Smooth muscle cell of the umbilical artery (primary cell): ENCODE data around the gene ADAMTS20. TPM values are rescaled to one million over a fixed set of nuclear protein-coding genes. Genes with fewer than 3 reads are reported as not detected.

ENCODE experiments used
- total RNA-seq: library from RNA; depleted of rRNA; stranded (reverse); fragments of >200 nt; gene quantifications from 2 replicates; pipeline ENCODE4 v1.2.3, GENCODE V29; 2014

The ADAMTS20 gene
- under 0.01 and 0.14 TPM in 2 replicates for total RNA-seq

GRCh38 chr12:43551971-43552559, at the start of gene ADAMTS20:
Gene ADAMTS20, minus strand, starts transcription at chr12:43552203. Its CDS starts 282 bp downstream, at chr12:43551921.

Other genes with a start within 250 kb of the ADAMTS20 start
- gene PUS7L, start 206.6 kb upstream of the ADAMTS20 start, total RNA-seq, result 25.5 and 64.5 TPM in 2 replicates
- 25.8 and 37.4 TPM in 2 replicates for gene IRAK4, start 206.7 kb upstream of the ADAMTS20 start, total RNA-seq